ENCODE results near the gene ZNF888. TPM values are rescaled to one million over a fixed set of nuclear protein-coding genes. Genes with fewer than 3 reads are reported as not detected.

The ZNF888 gene
- total and polyA plus RNA-seq, 2 experiments from 2014 or later: 2.3 to 8.3 TPM

GRCh38 chr19:52943134-52943883 is 20.1 kb upstream of the ZNF888 start:
- peaks cover 22% of the 10 kb centered on the region for H3K9me3 Mint-ChIP-seq
- Histone ChIP-seq H4K20me1 (replicated peaks; ENCODE audit: insufficient read depth) (peaks cover 8% of the 10 kb centered on the region), H3K79me2 (replicated peaks; ENCODE audit: insufficient read depth) (peaks cover 31% of the 10 kb centered on the region), H3K36me3 (ENCODE audit: insufficient read depth) (0 out of 2 replicates have a peak, but pooled peaks cover 2% of the 10 kb centered on the region), H2AFZ (no peak overlapping the region), H3K27me3 (ENCODE audit: insufficient read depth) (no peaks in the 10 kb centered on the region), H3F3A (replicated peaks; ENCODE audit: low read depth) (peaks cover 13% of the 10 kb centered on the region), H3K4me3 (peak overlapping the region; percentile 97), H3K4me2 (peak overlapping the region; percentile 96), H3K4me1 (ENCODE audit: insufficient read depth) (peaks cover 33% of the 10 kb centered on the region), H3K27ac (ENCODE audit: low read depth) (peak overlapping the region; percentile 99), H3K9me2 (ENCODE audit: insufficient read depth) (no peaks in the 10 kb centered on the region)
- TF ChIP-seq ZNF462 (CRISPR knock-in tag; IDR thresholded peaks at IDR 0.05) (no peak), POLR2AphosphoS5 (IDR thresholded peaks at IDR 0.05; ENCODE audit: low read depth) (0 out of 2 replicates have a peak, but pooled peaks have one; percentile 0)
- peaks cover 24% of the 10 kb centered on the region for H3K36me3 Mint-ChIP-seq (ENCODE audit: low read depth)
- peak overlapping the region; percentile 42; the same call in 1 of the 2 replicates for H3K27ac Mint-ChIP-seq
- H3K4me3 Mint-ChIP-seq: peak overlapping the region; percentile 89
- DNase-seq (ENCODE audit: low spot score): no peak
- no peak for ATAC-seq
- peaks cover 40% of the 10 kb centered on the region for H3K4me1 Mint-ChIP-seq
- H3K27me3 Mint-ChIP-seq (ENCODE audit: insufficient read depth, low read depth, poor library complexity): peaks cover 11% of the 10 kb centered on the region

- H3K36me3 Mint-ChIP-seq (ENCODE audit: low read depth): peaks cover 19% of the 10 kb centered on the region
- peaks cover 41% of the 10 kb centered on the region for H3K4me1 Mint-ChIP-seq
- peaks cover 10% of the 10 kb centered on the region for H3K27me3 Mint-ChIP-seq (ENCODE audit: insufficient read depth, low read depth, poor library complexity)
- H3K4me1 ChIP-seq (ENCODE audit: insufficient read depth): peaks cover 33% of the 10 kb centered on the region
- ATAC-seq (peak; percentile 69), DNase-seq (ENCODE audit: low spot score) (peak; percentile 93)
- peak overlapping the region; percentile 97 for H3K4me3 ChIP-seq
- H4K20me1 ChIP-seq (replicated peaks; ENCODE audit: insufficient read depth): peaks cover 8% of the 10 kb centered on the region
- H3K9me2 ChIP-seq (ENCODE audit: insufficient read depth): no peaks in the 10 kb centered on the region
- H3F3A ChIP-seq (replicated peaks; ENCODE audit: low read depth): peaks cover 13% of the 10 kb centered on the region
- peak overlapping the region; percentile 94 for H2AFZ ChIP-seq
- H3K27ac ChIP-seq (ENCODE audit: low read depth): peak overlapping the region; percentile 99
- peaks cover 35% of the 10 kb centered on the region for H3K79me2 ChIP-seq (replicated peaks; ENCODE audit: insufficient read depth)
- peak overlapping the region; percentile 96 for H3K4me2 ChIP-seq
- peak overlapping the region; percentile 89 for H3K4me3 Mint-ChIP-seq
- H3K9me3 Mint-ChIP-seq: peaks cover 16% of the 10 kb centered on the region; the same call in 2 of the 3 replicates
- no peaks in the 10 kb centered on the region for H3K36me3 ChIP-seq (ENCODE audit: insufficient read depth)
- H3K27ac Mint-ChIP-seq: peak overlapping the region; percentile 97
- H3K27me3 ChIP-seq (ENCODE audit: insufficient read depth): no peaks in the 10 kb centered on the region
- TF ChIP-seq CTCF (conservative IDR thresholded peaks at IDR 0.05; ENCODE audit: low read depth in 2 of 2): 0 out of 4 replicates have a peak, but pooled peaks of 1 of the 2 experiments have one; percentile 3
Measured at GRCh38 chr19:52942386-52943133, 19.3 kb upstream of the ZNF888 start.

Data from GM23338 (cell line).